AG04449 (cell line): ENCODE data around the gene APC2.
"Not testable (repeated sequence)": the region's sequence is repeated elsewhere in the genome, so short reads cannot be mapped to it uniquely, and the experiment has no call there.

Source experiments
- CTCF ChIA-PET: fragments of 350-600 bp; formaldehyde crosslinking; extraction: SDS; loops from one replicate; lab custom pipeline; 2021; ENCODE audit warnings: antibody characterized with exemption; lab: Yijun Ruan, JAX
- POLR2A ChIA-PET: fragments of 400-600, 350-600 bp; formaldehyde crosslinking; extraction: SDS; loops from one replicate; lab custom pipeline; 2020; ENCODE audit warnings: antibody characterized with exemption, inconsistent platforms; lab: Yijun Ruan, JAX
- DNase-seq: peaks from one replicate; pipeline ENCODE4 v3.0.0-alpha.2; 2010; ENCODE audit warnings: low read depth, low spot score
- H3K4me3 ChIP-seq: 2 replicates; pipeline ENCODE4 v1.5.1; 2011; ENCODE audit warnings: low read depth, mild to moderate bottlenecking, control low read depth, low read length
- TF ChIP-seq, protein P1 (sequence below): IDR thresholded peaks from one replicate; pipeline ENCODE4 v1.5.1; 2011; ENCODE audit warnings: mild to moderate bottlenecking, moderate library complexity, low read length, control low read depth, inconsistent platforms; ENCODE audit not compliant: insufficient read depth; ENCODE audit errors: missing control alignments

The APC2 gene

DNA sequence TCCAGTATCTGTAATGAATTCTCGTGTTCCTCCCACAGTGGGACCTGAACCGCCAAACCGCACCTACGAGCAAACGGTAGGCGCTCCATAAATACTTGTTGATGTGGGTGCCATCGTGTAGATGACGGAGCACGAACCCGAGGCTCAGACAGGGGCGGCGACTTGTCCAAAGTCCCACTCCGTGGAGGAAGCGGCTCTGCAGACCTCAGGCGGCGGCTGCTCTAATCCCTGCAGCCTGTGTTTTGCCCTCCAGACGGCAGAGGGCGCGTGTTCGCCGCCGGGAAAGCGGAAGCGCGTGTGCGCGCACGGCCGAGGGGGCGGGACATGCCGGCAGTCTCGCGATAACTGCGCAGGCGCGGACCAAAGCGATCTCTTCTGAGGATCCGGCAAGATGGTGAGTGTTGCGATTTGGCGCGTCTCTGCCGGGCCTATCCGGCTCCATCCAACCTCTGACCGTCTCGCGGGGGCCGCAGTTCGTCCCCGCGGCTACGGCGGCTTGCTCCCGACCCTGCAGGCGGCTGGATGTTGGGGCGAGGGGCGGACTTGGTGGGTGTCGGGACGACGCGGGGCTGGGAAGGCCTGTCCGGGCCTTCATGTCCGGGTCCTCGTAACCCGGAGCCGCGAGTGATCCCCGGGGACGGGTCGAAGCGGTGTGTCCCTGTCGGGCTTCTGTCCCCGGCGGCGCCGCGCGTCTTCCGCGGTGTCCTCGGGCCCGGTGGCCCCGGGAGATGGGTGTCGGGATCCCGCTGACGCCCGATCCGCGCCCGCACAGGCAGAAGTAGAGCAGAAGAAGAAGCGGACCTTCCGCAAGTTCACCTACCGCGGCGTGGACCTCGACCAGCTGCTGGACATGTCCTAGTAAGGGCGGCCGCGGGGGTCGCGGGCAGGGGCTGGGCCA lies 11.6 kb upstream of the APC2 start, which contains the start of gene RPS15:
Gene RPS15 (plus strand): TSS at position 362 of the 898 bp plus-strand sequence. CDS start 30 bp downstream, at position 392.
- peak within 1 kb of the TSS; percentile 89 for H3K4me3 ChIP-seq
- ChIA-PET POLR2A (interaction anchor here (0.7 kb wide), 1 partner anchor 21 kb away, joined by 3 read pairs; no protein-coding TSS in a partner anchor), CTCF (interaction anchor here (0.8 to 2.1 kb wide), 13 partner anchors 9 to 194 kb away, joined by 3 to 10 read pairs (median 5); no protein-coding TSS in a partner anchor)
- peak; percentile 61 for DNase-seq
- TF ChIP-seq, protein P1, sequence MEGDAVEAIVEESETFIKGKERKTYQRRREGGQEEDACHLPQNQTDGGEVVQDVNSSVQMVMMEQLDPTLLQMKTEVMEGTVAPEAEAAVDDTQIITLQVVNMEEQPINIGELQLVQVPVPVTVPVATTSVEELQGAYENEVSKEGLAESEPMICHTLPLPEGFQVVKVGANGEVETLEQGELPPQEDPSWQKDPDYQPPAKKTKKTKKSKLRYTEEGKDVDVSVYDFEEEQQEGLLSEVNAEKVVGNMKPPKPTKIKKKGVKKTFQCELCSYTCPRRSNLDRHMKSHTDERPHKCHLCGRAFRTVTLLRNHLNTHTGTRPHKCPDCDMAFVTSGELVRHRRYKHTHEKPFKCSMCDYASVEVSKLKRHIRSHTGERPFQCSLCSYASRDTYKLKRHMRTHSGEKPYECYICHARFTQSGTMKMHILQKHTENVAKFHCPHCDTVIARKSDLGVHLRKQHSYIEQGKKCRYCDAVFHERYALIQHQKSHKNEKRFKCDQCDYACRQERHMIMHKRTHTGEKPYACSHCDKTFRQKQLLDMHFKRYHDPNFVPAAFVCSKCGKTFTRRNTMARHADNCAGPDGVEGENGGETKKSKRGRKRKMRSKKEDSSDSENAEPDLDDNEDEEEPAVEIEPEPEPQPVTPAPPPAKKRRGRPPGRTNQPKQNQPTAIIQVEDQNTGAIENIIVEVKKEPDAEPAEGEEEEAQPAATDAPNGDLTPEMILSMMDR, result peak; percentile 98

DNA sequence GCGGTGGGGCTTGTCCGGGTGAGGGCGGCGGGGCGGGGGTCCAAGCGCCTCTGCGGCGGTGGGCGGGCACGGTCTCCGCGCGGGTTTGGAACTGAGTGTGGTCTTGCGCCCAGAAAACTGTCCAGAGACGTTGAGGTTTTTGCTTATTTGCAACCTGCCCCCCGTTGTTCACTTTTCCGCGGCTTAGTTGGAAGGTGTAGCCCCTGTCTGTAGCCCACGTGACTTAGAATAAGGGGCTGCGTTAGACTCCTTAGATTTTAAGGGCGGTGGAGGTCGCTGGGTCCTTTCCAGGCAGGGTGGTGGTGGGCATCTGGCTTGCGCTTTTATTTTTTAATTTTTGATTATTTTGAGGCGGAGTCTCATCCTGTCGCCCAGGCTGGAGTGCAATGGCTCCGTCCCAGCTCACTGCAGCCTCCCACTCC lies 11.0 kb upstream of the APC2 start:
- TF ChIP-seq, protein P1, result no peak
- peak overlapping the region; percentile 89 for H3K4me3 ChIP-seq
- ChIA-PET POLR2A (interaction anchor here (0.7 kb wide), 1 partner anchor 22 kb away, joined by 3 read pairs; no protein-coding TSS in a partner anchor), CTCF (interaction anchor here (0.6 to 1.6 kb wide), 2 partner anchors 16 to 160 kb away, joined by 3 to 4 read pairs; no protein-coding TSS in a partner anchor)
- no peak for DNase-seq

GRCh38 chr19:1439525-1440417 lies 10.2 kb upstream of the APC2 start:
- CTCF ChIA-PET, result interaction anchor here (0.6 to 1.6 kb wide), 4 partner anchors 12 to 172 kb away, joined by 3 to 4 read pairs (median 3); no protein-coding TSS in a partner anchor
- DNase-seq, result not testable (repeated sequence)
- POLR2A ChIA-PET, result interaction anchor here (1.6 kb wide), 1 partner anchor 13 kb away, joined by 3 read pairs; no protein-coding TSS in a partner anchor
- peak overlapping the region; percentile 89 for H3K4me3 ChIP-seq

DNA sequence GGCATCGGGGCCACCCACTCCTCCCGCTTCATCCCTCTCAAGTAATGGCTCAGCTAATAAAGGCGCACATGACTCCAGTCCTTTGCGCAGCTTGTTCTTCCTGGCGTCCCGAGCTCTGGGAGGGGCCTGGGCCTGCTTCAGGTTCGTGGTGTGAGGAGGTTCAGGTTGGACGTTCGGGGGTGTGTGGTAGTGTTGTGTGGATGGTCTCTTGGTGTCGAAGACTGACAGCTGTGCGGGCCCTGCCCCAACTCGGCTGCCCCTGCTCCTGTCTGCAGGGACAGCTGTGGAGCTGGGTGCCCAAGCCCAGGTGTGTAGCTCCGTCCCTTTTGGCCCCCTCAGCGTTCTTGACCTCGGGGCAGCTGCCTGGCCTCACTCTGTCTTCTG lies 9.5 kb upstream of the APC2 start:
- no peak overlapping the region; the same call in 1 of the 2 replicates for H3K4me3 ChIP-seq
- POLR2A ChIA-PET, result interaction anchor here (1.6 kb wide), 1 partner anchor 13 kb away, joined by 3 read pairs; no protein-coding TSS in a partner anchor

DNA sequence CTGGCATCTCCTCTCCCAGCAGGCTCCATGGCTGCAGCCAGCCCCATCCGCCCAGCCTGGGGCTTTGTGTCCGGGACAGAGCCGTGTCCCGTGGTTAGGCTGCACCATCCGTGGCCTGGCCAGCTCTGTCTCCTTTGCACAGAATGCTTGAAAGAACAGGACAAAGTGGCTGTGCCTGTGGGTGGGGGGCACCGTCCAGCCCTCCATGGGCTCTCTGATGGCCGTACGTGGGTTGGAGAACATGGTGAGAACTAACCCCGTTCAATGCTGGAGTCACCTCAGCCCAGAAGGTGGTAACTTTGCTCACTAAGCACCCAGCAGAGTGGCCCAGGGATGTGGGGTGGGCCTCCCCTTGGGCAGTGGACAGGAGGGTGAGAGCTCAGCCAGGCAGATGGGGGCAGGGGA lies 8.9 kb upstream of the APC2 start:
- CTCF ChIA-PET, result interaction anchor here (1.0 to 1.3 kb wide), 3 partner anchors 13 to 173 kb away, joined by 3 read pairs; no protein-coding TSS in a partner anchor
- no peak overlapping the region for H3K4me3 ChIP-seq
- POLR2A ChIA-PET, result interaction anchor here (1.6 kb wide), 1 partner anchor 12 kb away, joined by 3 read pairs; no protein-coding TSS in a partner anchor
- no peak for DNase-seq
- TF ChIP-seq, protein P1, result no peak

More for the DNA sequence above, 9.5 kb upstream of the APC2 start:
- no peak for DNase-seq
- CTCF ChIA-PET, result interaction anchor here (1.0 to 1.6 kb wide), 3 partner anchors 13 to 173 kb away, joined by 3 to 4 read pairs (median 3); no protein-coding TSS in a partner anchor
- TF ChIP-seq, protein P1, result no peak
